HepG2 (cell line): ENCODE results near the gene ERF. TPM values are rescaled to one million over a fixed set of nuclear protein-coding genes. Genes with fewer than 3 reads are reported as not detected.

Source experiments
- AKNA ChIP-seq: sonication (generic); formaldehyde crosslinking; IDR thresholded peaks from 2 replicates; pipeline ENCODE4 v1.4.0; 2020; ENCODE audit warnings: missing genetic modification reagents, borderline replicate concordance
- ATF1 ChIP-seq: IDR thresholded peaks from 2 replicates; pipeline ENCODE4 v1.6.1; 2016; ENCODE audit warnings: mild to moderate bottlenecking, control low read depth
- CCDC6 ChIP-seq: sonication (generic); formaldehyde crosslinking; IDR thresholded peaks from 2 replicates; pipeline ENCODE4 v1.8.1; 2022; ENCODE audit warnings: mild to moderate bottlenecking, missing genetic modification reagents, moderate library complexity
- JUND ChIP-seq: sonication (generic); formaldehyde crosslinking; IDR thresholded peaks from 2 replicates; pipeline ENCODE4 v1.8.0; 2022; ENCODE audit warnings: mild to moderate bottlenecking, missing genetic modification reagents
- KLF16 ChIP-seq, 2 experiments: sonication (generic) in 1 of 2; formaldehyde crosslinking in 1 of 2; IDR thresholded peaks; 2 replicates each; pipeline versions ENCODE4 v1.6.1 to v1.8.0; 2016 to 2023; ENCODE audit warnings: missing genetic modification reagents in 2 of 2, missing compliant biosample characterization in 1 of 2
- NCOA5 ChIP-seq: sonication (generic); formaldehyde crosslinking; IDR thresholded peaks from 2 replicates; pipeline ENCODE4 v1.4.0; 2020; ENCODE audit warnings: missing genetic modification reagents
- PBX2 ChIP-seq: IDR thresholded peaks from 2 replicates; pipeline ENCODE4 v1.6.1; 2016; ENCODE audit warnings: control low read depth
- PCBP2 ChIP-seq: fragments of 200-400 bp; formaldehyde crosslinking; optimal IDR thresholded peaks from 2 replicates; pipeline ENCODE3; 2018; ENCODE audit warnings: low read length, low read depth; ENCODE audit not compliant: poor library complexity, severe bottlenecking
- PRMT3 ChIP-seq: sonication (generic); formaldehyde crosslinking; IDR thresholded peaks from 2 replicates; pipeline ENCODE4 v1.8.1; 2022; ENCODE audit warnings: low read depth, mild to moderate bottlenecking, moderate library complexity, missing genetic modification reagents, borderline replicate concordance
- SKI ChIP-seq: fragments of 450-650 bp; IDR thresholded peaks from one replicate; pipeline ENCODE4 v1.6.1; 2018; ENCODE audit warnings: mild to moderate bottlenecking; ENCODE audit not compliant: partially characterized antibody
- TBL1XR1 ChIP-seq: fragments of 150-350 bp; IDR thresholded peaks from 2 replicates; pipeline ENCODE4 v1.6.1; 2014; ENCODE audit warnings: borderline replicate concordance, low read length; ENCODE audit not compliant: partially characterized antibody
- TOPORS ChIP-seq: sonication (generic); formaldehyde crosslinking; IDR thresholded peaks from 2 replicates; pipeline ENCODE4 v1.8.0; 2023; ENCODE audit warnings: mild to moderate bottlenecking, missing genetic modification reagents
- USF2 ChIP-seq, 2 experiments: sonication (generic) in 1 of 2; formaldehyde crosslinking in 1 of 2; IDR thresholded peaks; 2 replicates each; pipeline versions ENCODE4 v1.5.1 to v1.6.1; 2011 to 2020; ENCODE audit warnings: borderline replicate concordance in 1 of 2, low read depth in 1 of 2, low read length in 1 of 2, mild to moderate bottlenecking in 1 of 2, missing genetic modification reagents in 1 of 2, moderate library complexity in 1 of 2
- ZFP36L2 ChIP-seq: sonication (generic); formaldehyde crosslinking; IDR thresholded peaks from 2 replicates; pipeline ENCODE4 v1.4.0; 2020; ENCODE audit warnings: missing genetic modification reagents
- ZFYVE20 ChIP-seq: sonication (generic); formaldehyde crosslinking; IDR thresholded peaks from 2 replicates; pipeline ENCODE4 v1.8.0; 2023; ENCODE audit warnings: low read depth, mild to moderate bottlenecking, moderate library complexity, missing genetic modification reagents, borderline replicate concordance
- ZKSCAN1 ChIP-seq: fragments of 150-350 bp; IDR thresholded peaks from 2 replicates; pipeline ENCODE4 v1.6.1; 2014; ENCODE audit warnings: low read length
- ZNF235 ChIP-seq: sonication (generic); formaldehyde crosslinking; IDR thresholded peaks from 2 replicates; pipeline ENCODE4 v1.8.1; 2023; ENCODE audit warnings: mild to moderate bottlenecking, missing genetic modification reagents, borderline replicate concordance
- ZNF430 ChIP-seq: sonication (generic); formaldehyde crosslinking; IDR thresholded peaks from 2 replicates; pipeline ENCODE4 v1.9.0; 2021; ENCODE audit warnings: mild to moderate bottlenecking, missing genetic modification reagents
- ZNF563 ChIP-seq: sonication (generic); formaldehyde crosslinking; IDR thresholded peaks from 2 replicates; pipeline ENCODE4 v1.8.0; 2022; ENCODE audit warnings: mild to moderate bottlenecking, moderate library complexity, missing genetic modification reagents
- ZNF724P ChIP-seq: sonication (generic); formaldehyde crosslinking; IDR thresholded peaks from 2 replicates; pipeline ENCODE4 v1.8.0; 2022; ENCODE audit warnings: missing genetic modification reagents, borderline replicate concordance
- ZNF737 ChIP-seq: sonication (generic); formaldehyde crosslinking; IDR thresholded peaks from 2 replicates; pipeline ENCODE4 v1.5.0; 2020; ENCODE audit warnings: missing genetic modification reagents, mild to moderate bottlenecking, borderline replicate concordance
- polyA plus RNA-seq, 8 experiments: library from polyadenylated mRNA; depleted of rRNA in 3 of 8; stranded (reverse) in 7 of 8; unstranded in 1 of 8; fragments of >200 nt; fragmentation: Illumina TruSeq in 4 of 8; extraction: Trizol in 4 of 8; gene quantifications; 2 replicates each; pipeline versions ENCODE4 v1.2.1 to v1.2.3, GENCODE V29; 2011 to 2016; ENCODE audit warnings: low read depth in 4 of 8, missing spikeins in 1 of 8, mixed read lengths in 1 of 8; ENCODE audit not compliant: insufficient read depth in 1 of 8
- total RNA-seq, 5 experiments: library from RNA; depleted of rRNA; stranded (reverse); fragments of >200 nt; fragmentation: Illumina TruSeq; extraction: Trizol; gene quantifications; 2 replicates each; pipeline ENCODE4 v1.2.3, GENCODE V29; 2016; ENCODE audit warnings: low read depth in 1 of 5

ERF gene
- total and polyA plus RNA-seq, 2 of the 13 experiments (the other 11 are each of a cell fraction or from before 2014, with no cell fraction given), result 67.1 to 69.9 TPM

GRCh38 chr19:42279902-42280814 lies 25.2 kb upstream of the ERF start (continued):
- TF ChIP-seq USF2 (IDR thresholded peaks at IDR 0.05; ENCODE audit: low read depth, low read length) (no peak), USF2 (CRISPR knock-in tag; IDR thresholded peaks at IDR 0.05; ENCODE audit: borderline replicate concordance) (no peak), NCOA5 (no peak), ZFP36L2 (CRISPR knock-in tag) (no peak), ZNF235 (CRISPR knock-in tag) (no peak), PBX2 (CRISPR knock-in tag) (no peak), TBL1XR1 (peak; percentile 32), KLF16 (CRISPR knock-in tag; IDR thresholded peaks at IDR 0.05) (no peak), TOPORS (CRISPR knock-in tag) (no peak), SKI (peak; percentile 47), ATF1 (CRISPR knock-in tag) (no peak), AKNA (CRISPR knock-in tag) (no peak), ZNF430 (CRISPR knock-in tag) (peak; percentile 14; the same call in 1 of the 2 replicates), PCBP2 (no peak), ZNF563 (CRISPR knock-in tag) (peak; percentile 64), ZKSCAN1 (no peak), CCDC6 (no peak), ZFYVE20 (CRISPR knock-in tag) (no peak), ZNF724P (CRISPR knock-in tag) (peak; percentile 64; the same call in 1 of the 2 replicates), JUND (CRISPR knock-in tag) (peak; percentile 38; the same call in 1 of the 2 replicates), PRMT3 (CRISPR knock-in tag) (no peak), ZNF737 (no peak)
